A673 (cell line): Measurements from ENCODE around the gene OR10G2. TPM values are rescaled to one million over a fixed set of nuclear protein-coding genes. Genes with fewer than 3 reads are reported as not detected.
A peak's percentile ranks its signal among the peaks of the same experiment; 100 is the strongest.

Source experiments
- BruUV-seq: library from RNA; stranded (reverse); fragments of 400-500 nt; replicated peaks from 2 replicates; lab custom pipeline; 2021; lab: Mats Ljungman, UMichigan
- CTCF ChIA-PET: fragments of 300-600 bp; sonication (Branson Sonifier 250); formaldehyde crosslinking; loops from one replicate; lab custom pipeline; 2022; ENCODE audit warnings: antibody characterized with exemption; lab: Charles Lee
- POLR2A ChIA-PET: fragments of 300-600 bp; sonication (Branson Sonifier 250); formaldehyde crosslinking; loops from one replicate; lab custom pipeline; 2022; ENCODE audit warnings: antibody characterized with exemption; ENCODE audit not compliant: low non-redundant PET; lab: Charles Lee
- DNase-seq: peaks from one replicate; pipeline ENCODE4 v3.0.0-alpha.2; 2015; ENCODE audit warnings: low spot score
- H3K27ac ChIP-seq: fragments of 200-600 bp; sonication (generic); 2 replicates; pipeline ENCODE4 v1.5.1; 2016; ENCODE audit warnings: mixed run types, low read depth, mild to moderate bottlenecking, mixed read lengths, antibody characterized with exemption, low read length; ENCODE audit not compliant: poor library complexity, severe bottlenecking
- H3K27me3 ChIP-seq: fragments of 200-600 bp; sonication (generic); replicated peaks from 2 replicates; pipeline ENCODE4 v1.6.1; 2017; ENCODE audit warnings: mixed run types, low read depth, mild to moderate bottlenecking, mixed read lengths, antibody characterized with exemption, low read length; ENCODE audit not compliant: insufficient read depth, poor library complexity
- H3K36me3 ChIP-seq: fragments of 200-600 bp; sonication (generic); 2 replicates; pipeline ENCODE4 v1.6.1; 2016; ENCODE audit warnings: mixed run types, mild to moderate bottlenecking, mixed read lengths, antibody characterized with exemption, low read length; ENCODE audit not compliant: insufficient read depth, poor library complexity, severe bottlenecking
- H3K4me1 ChIP-seq: fragments of 200-600 bp; sonication (generic); 2 replicates; pipeline ENCODE4 v1.6.1; 2017; ENCODE audit warnings: mixed run types, mild to moderate bottlenecking, mixed read lengths, antibody characterized with exemption, low read length; ENCODE audit not compliant: insufficient read depth, poor library complexity, severe bottlenecking
- H3K4me3 ChIP-seq: fragments of 200-600 bp; sonication (generic); 2 replicates; pipeline ENCODE4 v1.5.1; 2016; ENCODE audit warnings: low read depth, mixed run types, mild to moderate bottlenecking, mixed read lengths, low read length; ENCODE audit not compliant: poor library complexity, severe bottlenecking
- H3K9me3 ChIP-seq: fragments of 200-600 bp; sonication (generic); 2 replicates; pipeline ENCODE4 v1.6.1; 2016; ENCODE audit warnings: mixed run types, low read depth, mild to moderate bottlenecking, mixed read lengths, antibody characterized with exemption, low read length; ENCODE audit not compliant: poor library complexity, severe bottlenecking
- CTCF ChIP-seq: fragments of 300-800, 200-600 bp; sonication (generic); conservative IDR thresholded peaks from 2 replicates; pipeline ENCODE4 v1.5.1; 2017; ENCODE audit warnings: low read depth, mild to moderate bottlenecking, antibody characterized with exemption, low read length, moderate library complexity, mixed read lengths
- EZH2 ChIP-seq: fragments of 200-600 bp; sonication (generic); IDR thresholded peaks from 2 replicates; pipeline ENCODE4 v1.6.1; 2017; ENCODE audit warnings: borderline replicate concordance, low read depth, mild to moderate bottlenecking, mixed read lengths, antibody characterized with exemption, low read length; ENCODE audit not compliant: poor library complexity, severe bottlenecking
- intact Hi-C: fragments of 100-400 bp; cut with micrococcal nuclease; formaldehyde crosslinking; loops from one replicate; pipeline ENCODE4 v1.10.0; 2022; ENCODE audit not compliant: unreplicated experiment
- total RNA-seq: library from RNA; stranded (reverse); gene quantifications from 2 replicates; pipeline ENCODE4 v1.2.3, GENCODE V29; 2021

The OR10G2 gene
- total RNA-seq, 1 experiment from 2014 or later, result 0.26 TPM

DNA sequence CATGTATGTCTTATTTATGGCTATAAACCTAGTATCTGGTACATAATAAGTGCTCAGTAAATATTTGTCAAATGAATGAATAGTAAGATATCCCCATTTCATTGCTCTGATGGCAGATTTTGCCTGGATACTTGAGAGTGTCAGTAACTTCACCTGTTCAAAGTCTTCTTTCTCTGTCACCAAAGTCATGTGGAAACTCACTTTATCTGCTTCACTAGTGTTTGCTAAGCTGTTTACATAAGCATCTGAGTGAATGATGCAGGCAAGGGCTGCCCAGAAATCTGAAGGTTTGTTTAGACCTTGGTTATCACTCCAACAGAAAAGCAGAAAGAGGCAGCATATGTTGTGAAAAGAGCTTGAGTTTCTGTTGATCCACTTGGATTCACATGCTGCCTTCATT is 34.5 kb upstream of the OR10G2 start:
- Histone ChIP-seq H3K4me1 (peaks cover 28% of the 10 kb centered on the region), H3K27me3 (no peaks in the 10 kb centered on the region), H3K9me3 (peaks cover 2% of the 10 kb centered on the region), H3K36me3 (peaks cover 36% of the 10 kb centered on the region), H3K4me3 (no peak overlapping the region), H3K27ac (no peak overlapping the region)
- ChIA-PET CTCF (no interaction called here), POLR2A (interaction anchor here (0.5 kb wide), 1 partner anchor 212 kb away, joined by 7 read pairs; no protein-coding TSS in a partner anchor)
- intact Hi-C loops, result no loop called here
- TF ChIP-seq CTCF (no peak), EZH2 (no peak)
- no peak for DNase-seq
- BruUV-seq, result no TSS peak

DNA sequence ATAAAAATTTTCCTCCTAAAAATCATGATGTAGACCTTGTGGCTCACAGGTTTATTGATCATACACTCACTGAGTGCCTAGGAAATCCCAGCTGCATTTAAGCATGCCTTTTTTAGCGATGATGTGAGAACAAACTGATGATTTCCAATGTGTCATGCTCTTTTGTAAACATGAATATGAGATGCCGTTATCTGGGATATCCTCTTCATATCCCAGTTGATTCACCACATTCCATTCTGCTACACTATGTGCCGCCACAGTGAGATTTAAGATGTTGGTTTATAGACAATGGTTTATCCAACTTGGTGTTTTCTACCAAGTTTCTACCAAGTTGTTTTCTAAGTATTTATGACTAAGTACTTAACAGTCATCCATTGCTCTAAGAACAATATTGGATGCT is 33.6 kb upstream of the OR10G2 start:
- Histone ChIP-seq H3K9me3 (peaks cover 10% of the 10 kb centered on the region), H3K4me3 (no peak overlapping the region), H3K27ac (no peak overlapping the region), H3K36me3 (peaks cover 45% of the 10 kb centered on the region), H3K4me1 (peaks cover 28% of the 10 kb centered on the region), H3K27me3 (no peaks in the 10 kb centered on the region)
- intact Hi-C loops, result no loop called here
- no peak for DNase-seq
- TF ChIP-seq EZH2 (no peak), CTCF (no peak)
- CTCF ChIA-PET, result no interaction called here
- POLR2A ChIA-PET, result no interaction called here
- BruUV-seq, result no TSS peak

- no peak for TF ChIP-seq EZH2
- no peak for TF ChIP-seq CTCF
- DNase-seq, result peak; percentile 98
- Histone ChIP-seq H3K27ac (peak overlapping the region; percentile 100), H3K4me1 (peaks cover 84% of the 10 kb centered on the region), H3K4me3 (no peak overlapping the region), H3K27me3 (no peaks in the 10 kb centered on the region), H3K9me3 (no peaks in the 10 kb centered on the region), H3K36me3 (peaks cover 53% of the 10 kb centered on the region)
- intact Hi-C loops, result loop anchor here (1.0 to 5.0 kb wide), 4 partner anchors 67 to 775 kb away; no protein-coding TSS in a partner anchor
- CTCF ChIA-PET, result interaction anchor here (0.6 to 0.7 kb wide), 3 partner anchors 9 to 39 kb away, joined by 3 to 6 read pairs (median 4); no protein-coding TSS in a partner anchor
- BruUV-seq, result no TSS peak
- POLR2A ChIA-PET, result interaction anchor here (0.6 to 1.5 kb wide), 3 partner anchors 27 to 123 kb away, joined by 4 to 22 read pairs (median 18); no protein-coding TSS in a partner anchor
Observed at GRCh38 chr14:21656980-21657379, 22.2 kb upstream of the OR10G2 start.
